ENCODE results near the gene USE1.

DNA sequence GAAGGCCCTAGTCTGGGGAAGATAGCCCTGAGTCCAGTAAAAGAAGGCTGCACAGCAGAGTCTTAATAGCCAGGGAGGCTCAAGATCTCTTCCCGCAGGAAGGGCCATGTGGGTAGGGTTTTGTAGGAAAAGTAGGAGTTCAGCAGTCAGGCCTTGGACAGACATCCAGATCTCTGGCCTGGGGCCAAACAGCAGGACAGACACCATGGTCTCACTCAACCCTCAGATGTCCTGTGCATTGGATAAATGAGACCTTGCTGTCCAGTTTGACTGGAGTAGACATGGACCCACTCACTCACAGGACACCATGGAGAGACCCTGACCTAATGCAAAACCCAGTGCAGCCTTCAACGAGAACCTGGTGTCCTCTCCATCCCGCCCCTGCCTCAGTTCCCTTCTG, 14.7 kb downstream of the USE1 start:
- no peak for TF ChIP-seq CTCF (IDR thresholded peaks at IDR 0.05; ENCODE audit: low read length)
- TF ChIP-seq EZH2 (IDR thresholded peaks at IDR 0.05; ENCODE audit: borderline replicate concordance, low read length): no peak
